NCI-H446 treated with DMSO at 0.1 percent for 48 hours (cell line): Measurements from ENCODE around the gene FANCC.
A peak's percentile ranks its signal among the peaks of the same experiment; 100 is the strongest.
"Not testable (repeated sequence)": the region's sequence is repeated elsewhere in the genome, so short reads cannot be mapped to it uniquely, and the experiment has no call there.

Experiments
- DNase-seq: peaks from one replicate; lab custom pipeline; 2025; lab: John Stamatoyannopoulos, UW

The FANCC gene

DNA sequence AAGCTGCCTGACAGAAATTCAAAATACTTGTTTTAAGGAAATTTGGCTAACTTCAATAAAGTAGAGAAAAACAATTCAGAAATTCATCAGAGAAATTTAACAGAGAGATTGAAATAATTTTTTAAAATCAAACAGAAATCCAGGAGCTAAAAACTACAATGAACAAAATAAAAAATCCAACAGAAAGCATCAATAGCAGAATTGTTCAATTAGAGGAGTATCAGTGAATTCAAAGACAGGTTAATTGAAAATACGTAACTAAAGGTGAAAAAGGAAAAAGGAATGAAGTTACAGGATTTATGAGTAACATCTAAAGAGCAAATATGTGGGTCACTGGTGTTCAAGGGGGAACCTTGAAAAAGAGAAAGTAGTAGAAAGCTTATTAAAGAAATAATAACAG lies 36.8 kb downstream of the FANCC start:
- no peak for DNase-seq

DNA sequence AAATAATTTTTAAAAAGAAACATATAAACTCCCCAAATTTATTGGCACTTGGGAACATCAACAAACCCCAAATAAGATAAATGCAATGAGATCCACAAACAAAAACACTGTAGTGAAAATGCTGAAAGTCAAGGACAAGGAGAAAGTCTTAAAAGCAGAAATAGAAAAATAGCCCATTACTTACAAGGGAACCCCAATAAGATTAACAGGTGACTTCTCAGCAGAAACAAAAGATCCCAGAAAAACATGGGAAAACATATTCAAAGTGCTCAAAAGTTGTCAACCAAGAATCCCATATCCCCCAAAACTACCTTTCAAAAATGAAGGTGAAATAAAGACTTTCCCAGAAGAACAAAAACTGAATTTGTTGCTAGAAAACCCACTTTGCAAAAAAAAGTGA lies 40.0 kb downstream of the FANCC start:
- DNase-seq, result no peak

DNA sequence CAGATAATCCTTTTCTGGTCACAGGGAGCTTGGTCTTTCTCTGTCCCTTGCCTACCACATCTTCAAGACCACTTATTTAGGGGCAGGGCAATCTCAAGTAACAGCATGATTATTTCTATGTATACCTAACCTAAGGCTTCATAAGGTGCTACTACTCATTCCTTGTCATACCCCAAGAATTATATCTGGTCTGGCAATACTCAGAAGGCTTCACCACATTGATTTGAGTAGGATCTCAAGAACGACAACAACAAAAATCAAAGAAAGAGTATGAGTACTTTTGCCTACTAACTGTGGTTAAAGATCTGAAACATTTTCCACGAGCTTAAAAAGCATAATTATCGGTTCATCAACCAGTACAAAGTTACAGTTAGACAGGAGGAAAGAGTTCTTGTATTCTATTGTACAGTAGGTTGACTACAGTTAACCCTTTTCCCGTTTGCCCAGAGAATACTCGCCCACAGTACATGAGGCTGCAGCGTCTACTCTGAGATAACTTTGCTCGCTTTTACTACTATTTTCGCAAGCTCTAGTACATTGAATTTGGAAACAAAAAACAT lies 41.0 kb downstream of the FANCC start:
- no peak for DNase-seq

DNA sequence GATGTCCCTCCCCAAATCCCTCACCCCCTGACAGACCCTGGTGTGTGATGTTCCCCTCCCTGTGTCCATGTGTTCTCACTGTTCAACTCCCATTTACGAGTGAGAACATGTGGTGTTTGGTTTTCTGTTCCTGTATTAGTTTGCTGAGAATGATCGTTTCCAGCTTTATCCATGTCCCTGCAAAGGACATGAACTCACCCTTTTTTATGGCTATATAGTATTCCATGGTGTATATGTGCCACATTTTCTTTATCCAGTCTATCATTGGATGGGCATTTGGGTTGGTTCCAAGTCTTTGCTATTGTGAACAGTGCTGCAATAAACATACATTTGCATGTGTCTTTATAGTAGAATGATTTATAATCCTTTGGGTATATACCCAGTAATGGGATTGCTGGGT lies 43.3 kb downstream of the FANCC start:
- DNase-seq, result not testable (repeated sequence)

DNA sequence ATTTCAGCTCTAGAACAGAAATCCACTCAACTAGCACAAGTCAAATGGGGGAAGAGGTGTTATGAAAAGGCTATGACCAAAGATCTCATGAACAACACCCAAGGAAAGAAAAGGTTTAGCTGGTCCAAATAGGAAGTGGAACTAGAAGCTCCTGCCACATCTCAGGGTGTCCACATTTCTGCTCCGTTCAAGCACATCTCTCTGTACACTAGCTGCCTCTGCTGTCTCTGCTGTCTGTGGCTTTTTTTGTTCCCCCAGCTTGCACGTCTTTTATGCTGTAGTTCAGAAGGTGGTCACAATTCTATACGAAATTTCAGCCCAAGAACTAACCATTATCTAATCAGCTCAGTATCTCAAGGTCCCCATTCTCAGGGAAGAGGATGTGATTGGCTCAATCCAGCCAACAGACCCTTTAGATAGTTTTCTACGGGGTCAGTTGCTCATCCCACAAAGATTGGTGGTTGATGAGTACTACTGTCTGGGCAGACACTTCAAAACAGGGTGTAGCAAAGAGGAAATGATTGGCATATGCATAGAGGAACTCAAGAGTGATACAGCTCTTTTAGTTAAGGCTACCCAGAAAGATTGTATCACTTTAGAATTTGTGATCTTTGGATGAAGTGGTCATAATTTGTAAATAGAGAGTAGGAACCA lies 44.0 kb downstream of the FANCC start:
- DNase-seq, result no peak

DNA sequence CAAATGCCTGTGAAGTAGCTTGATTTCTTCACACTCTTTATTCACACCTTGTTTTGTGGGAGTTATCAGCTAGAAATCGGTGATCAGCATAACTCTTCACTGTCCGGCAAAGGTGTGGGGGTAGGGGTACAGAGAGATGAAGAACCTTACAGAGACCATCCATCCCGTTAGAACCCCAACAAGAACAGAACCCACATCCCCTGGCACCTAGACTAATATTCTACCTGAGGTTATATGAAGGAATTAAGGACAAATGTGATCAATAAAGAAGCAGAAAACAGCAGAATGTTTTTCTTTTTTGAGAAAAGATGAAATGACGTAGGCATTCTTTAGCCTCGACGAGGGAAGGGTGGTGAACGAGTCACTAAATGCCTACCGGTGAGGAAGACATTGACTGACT lies 44.7 kb downstream of the FANCC start:
- DNase-seq, result no peak

DNA sequence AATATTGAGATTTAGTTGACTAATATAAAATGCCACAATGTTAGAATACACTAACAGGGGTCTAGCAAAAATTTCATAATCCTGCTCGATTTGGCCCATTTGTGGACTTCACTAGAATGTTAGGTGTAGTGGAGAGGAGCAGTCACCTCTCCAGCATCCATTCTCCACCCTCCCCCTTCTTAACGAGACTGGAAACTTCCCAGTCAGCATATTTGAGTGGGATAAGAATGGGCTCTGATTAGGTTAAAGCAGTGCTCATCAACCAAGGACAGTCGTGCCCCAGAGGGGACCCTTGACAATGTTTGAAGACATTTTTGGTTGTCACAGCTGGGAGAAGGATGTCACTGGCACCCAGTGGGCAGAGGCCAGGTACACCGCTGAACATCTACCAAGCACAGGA lies 46.7 kb downstream of the FANCC start:
- DNase-seq, result no peak

DNA sequence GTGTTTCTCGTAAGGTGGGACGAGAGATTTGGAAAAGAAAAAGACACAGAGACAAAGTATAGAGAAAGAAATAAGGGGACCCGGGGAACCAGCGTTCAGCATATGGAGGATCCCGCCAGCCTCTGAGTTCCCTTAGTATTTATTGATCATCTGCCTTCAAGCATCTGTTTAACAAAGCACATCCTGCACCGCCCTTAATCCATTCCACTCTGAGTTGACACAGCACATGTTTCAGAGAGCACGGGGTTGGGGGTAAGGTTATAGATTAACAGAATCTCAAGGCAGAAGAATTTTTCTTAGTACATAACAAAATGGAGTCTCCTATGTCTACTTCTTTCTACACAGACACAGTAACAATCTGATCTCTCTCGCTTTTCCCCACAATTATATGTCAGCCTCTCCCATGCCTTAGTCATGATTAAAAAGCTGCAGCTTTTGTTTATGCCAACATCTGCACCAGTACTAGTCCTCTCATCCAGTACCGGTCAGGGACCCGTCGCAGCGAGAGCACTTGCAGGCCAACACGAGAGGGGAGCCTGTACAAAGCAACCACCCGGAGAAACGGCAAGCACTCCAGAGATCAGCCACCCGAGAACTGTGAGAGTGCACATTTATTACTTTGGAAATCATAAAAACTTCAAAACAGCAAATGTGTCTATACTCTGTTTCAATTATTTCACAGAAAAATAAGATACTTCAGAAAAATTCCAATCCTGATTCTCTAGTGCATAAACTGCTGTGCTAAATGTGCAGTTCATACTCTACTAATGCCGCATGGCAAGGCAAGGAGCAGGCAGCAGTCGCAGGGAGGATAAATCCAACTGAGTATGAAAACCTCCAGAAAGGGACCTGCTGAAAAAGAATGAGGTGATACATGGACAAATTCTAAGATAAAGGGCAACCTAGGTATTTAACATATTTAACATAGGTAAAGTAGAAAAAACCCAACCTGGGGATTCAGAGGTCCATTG lies 47.4 kb downstream of the FANCC start:
- not testable (repeated sequence) for DNase-seq

DNA sequence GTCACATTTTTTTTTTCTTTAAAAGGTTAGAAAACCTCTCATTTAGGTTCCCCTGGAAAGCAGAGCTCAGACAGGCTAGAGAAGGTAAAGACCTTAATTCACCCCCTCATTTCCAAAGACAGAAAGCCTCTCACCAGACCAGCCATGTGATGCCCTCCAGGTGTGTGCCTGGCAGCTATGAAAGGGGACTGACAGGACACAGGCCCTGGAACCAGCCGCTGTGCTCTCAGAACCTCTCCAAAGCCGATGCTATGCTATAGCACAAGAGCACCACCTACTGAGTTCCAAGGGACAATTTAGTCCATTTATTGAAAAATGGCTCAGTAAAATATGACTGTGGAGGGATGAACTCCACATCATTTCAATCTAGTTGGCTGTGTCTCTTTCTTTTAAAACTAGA lies 48.8 kb downstream of the FANCC start:
- DNase-seq, result peak; percentile 34

DNA sequence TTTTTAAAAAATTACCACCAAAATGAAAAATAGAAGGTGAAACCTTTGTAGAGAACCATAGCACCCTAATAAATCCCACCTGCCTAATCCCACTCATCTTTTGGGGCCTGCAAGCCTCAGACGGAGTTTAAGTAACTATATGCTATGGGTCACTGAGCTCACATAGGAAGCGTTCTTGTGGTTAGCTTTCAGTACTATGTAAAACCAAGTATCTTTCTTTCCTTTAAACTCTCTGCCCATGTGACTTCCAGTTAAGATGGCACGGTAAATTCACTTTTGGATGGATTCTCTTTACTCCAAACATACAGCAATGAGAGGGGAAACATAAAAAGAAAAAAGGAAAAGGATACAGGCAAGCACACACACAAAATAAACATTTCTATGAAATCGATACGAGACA lies 50.9 kb downstream of the FANCC start:
- no peak for DNase-seq

DNA sequence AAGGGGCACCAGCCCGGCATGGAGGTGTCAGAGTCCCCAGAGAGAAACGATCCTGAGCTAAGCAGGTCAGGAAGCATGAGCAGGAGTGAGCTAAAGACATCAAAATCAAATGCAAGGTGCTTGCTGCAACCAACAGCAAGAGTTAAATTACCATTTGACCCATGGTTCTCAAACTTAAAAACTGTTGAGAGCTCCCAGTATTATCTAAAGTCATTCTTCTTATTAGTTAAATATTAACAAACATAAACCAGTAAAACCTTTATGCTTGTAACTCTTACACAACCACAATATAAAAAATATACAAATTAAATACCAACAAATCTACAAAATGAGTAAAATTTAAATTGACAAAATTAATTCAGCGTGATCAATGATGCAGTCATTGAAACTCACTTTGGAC lies 51.5 kb downstream of the FANCC start:
- no peak for DNase-seq

DNA sequence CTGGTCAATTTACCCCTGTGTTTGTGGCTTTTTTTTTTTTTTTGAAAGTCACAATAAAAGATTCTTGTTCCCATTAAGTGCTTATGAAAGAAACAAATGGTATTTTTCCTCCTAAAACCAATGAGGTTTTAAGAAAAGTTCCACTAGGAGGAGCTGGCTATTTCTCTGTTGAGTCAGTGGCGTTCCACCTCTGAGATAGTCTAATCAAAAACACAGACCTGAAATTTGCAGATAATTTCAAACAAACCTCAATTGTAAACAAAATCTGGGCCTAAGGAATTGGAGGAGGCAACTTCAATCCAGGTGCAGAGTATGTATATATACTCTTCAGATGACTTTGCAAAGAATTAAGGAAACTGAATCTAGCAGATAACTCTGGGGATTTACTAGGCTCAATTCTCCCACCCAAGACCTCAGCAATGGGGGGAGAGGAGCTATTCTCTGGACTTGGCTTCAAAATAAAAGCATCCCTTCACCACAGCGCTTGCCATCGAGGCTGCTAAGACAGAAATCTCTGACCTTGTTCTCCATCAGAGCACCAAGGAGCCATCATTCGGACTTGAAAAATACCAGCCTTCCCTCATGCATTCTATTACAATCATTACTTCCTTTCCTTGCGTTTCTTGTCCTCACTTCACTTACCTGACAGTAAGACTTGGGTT lies 52.4 kb downstream of the FANCC start:
- no peak for DNase-seq

DNA sequence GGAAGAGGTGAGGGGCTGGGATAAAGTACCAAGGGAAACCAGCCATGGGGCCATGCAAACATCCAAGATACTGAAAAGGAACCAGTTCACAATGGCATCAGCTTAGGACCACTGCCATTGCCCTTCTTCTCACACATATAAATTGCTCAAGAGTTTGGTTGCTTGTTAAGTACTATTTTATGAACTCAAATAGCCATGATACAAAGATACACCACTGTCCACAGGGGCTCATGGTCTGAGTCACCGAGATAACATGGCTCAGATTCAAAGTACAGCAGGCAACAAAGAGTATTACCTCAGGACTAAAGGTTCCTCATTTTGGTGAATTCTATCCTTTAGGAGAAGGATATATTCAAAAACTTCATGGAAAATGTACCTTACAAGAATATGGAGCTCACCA lies 55.6 kb downstream of the FANCC start:
- no peak for DNase-seq

DNA sequence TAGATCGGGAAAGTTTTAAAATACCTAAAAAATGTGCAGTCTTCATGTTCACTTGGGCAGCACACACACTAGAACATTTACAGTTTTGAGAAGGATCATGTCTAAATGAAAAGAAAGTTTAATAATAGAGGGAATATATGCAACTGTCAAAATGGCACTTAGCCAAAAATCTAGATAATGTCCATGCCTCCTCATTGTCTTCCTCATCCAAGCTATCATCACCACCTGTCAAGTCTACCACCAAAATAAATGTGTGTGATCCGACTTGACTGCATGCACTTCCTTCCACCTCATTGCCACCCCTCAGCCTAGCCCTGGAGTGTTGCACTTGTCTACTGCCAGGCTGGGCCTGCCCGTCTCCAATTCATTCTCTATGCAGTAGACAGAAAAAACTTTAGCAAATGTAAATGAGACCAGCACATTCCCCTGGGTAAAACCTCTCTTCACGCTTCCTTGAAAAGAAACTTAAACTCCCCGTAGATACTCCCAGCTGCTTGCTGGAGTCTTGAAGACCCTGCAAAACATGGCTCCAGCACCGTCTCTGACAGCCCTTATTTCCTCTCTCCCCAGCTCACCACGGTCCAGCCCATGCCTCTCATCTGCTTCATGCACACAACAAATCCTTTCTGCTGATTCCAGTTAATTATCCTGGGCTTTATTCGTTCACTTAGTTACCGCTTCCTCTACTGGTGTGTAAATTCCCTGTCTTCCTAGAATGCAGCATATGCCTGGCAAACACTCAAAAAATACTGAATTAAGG lies 66.9 kb downstream of the FANCC start:
- DNase-seq, result no peak

DNA sequence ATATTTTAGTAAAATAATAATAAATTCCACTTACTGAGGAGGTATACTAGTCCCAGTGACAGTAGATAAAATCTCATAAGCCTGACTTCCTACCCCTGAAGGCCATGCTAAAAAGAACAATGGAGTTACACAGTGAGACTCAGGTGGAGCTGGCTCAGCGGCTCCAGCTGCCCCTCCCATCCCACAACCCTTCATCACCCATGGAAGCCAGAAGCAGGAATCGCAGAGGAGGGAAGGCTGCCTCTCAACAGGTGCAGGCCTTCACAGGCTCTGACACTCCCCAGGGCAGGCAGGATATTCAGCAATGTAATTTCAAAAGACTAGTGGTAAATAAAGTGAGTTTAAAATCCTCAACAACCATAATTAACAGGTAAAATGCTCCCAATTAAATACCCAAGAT lies 67.5 kb downstream of the FANCC start:
- no peak for DNase-seq

DNA sequence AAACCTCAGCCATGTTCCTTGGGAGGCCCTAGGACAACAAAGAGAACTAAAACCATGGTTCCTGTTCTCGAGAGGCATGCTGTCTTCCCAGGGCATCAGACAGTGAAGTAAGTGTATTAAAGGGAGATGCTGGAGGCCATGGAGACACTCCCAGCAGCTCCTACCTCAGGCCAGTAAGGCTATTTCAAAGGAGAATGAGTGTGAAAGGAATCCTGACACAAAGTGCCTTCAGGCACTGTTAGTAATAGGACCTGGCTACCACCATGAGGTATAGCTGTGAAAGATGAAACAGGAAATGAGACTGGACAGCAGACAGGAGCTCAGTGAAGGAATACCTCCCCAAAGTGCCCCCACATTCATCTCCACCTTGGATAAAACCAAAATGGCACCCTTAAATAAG lies 71.0 kb downstream of the FANCC start:
- no peak for DNase-seq

DNA sequence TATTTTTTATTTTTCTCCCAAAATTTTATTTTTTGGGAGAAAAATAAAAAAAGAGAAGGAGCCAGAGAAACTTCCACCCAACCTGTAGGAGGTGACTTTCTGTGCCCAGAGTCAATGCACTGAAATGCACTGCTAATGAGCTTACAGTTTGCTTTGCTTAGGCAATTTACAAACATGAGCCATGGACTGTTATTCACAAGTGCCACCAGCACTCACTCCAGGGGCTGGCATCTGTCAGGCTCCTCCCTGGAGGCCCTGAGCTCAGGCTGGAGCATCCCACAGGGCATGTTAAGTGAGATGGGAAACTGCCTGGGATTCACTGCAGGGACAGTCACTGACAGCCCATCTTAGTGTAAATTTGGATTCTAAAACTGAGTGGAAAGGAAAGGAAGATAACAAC lies 74.9 kb downstream of the FANCC start:
- no peak for DNase-seq

DNA sequence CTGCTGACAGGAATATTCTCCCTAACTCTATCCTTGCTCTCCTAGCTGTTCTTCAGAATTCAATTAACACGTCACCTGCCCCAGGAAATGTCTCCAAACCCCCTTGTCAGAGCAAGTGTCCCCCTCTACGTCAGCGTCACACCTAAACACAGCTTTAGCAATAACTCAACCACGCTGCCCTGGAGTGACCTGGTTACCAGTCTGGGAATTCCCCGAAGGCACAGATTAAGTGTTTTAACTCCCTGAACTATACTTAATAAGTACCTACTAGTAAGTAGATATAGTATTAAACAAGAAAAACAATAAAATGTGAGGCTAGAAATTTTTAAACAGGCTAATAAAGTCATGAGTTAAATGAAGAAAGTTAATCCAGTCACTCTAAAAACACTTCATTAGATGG lies 78.4 kb downstream of the FANCC start:
- no peak for DNase-seq

DNA sequence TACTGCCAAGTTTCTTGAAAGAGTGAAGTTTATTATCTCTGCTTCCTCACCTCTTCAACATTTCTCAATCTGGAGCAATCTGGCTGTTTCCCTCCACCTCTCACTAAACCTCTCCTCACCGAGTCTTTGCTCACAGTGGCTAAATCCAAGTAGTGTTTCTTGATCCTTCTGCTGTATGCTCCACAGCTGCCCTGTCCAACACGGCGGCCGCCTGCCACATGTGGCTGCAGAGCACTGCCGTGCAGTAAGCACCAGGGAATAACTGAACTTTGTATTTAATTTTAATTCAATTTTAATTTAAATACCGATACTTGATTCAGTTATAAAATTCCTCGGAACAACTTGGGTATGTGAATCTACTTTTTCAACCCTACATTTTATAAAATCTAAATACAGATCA lies 80.2 kb downstream of the FANCC start:
- DNase-seq, result no peak

DNA sequence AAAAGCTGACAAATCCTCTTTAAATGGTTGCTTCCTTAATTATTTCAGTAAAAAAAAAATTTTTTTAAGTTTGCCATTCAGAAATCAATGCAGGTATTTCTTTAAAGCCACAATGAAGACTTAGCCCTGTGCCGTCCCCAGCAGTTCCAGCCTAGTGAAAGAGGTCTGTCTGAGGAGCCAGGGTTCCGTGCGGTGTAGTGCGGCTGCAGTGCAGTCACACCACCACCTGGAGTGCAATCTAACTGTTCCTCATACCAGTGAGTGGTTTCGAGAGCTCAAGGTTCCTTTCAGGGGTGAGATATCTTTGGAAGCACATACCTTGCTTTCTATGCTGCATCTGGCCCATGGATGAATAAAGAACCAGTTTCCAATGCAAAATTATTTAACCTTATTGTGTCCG lies 87.5 kb downstream of the FANCC start:
- no peak for DNase-seq

DNA sequence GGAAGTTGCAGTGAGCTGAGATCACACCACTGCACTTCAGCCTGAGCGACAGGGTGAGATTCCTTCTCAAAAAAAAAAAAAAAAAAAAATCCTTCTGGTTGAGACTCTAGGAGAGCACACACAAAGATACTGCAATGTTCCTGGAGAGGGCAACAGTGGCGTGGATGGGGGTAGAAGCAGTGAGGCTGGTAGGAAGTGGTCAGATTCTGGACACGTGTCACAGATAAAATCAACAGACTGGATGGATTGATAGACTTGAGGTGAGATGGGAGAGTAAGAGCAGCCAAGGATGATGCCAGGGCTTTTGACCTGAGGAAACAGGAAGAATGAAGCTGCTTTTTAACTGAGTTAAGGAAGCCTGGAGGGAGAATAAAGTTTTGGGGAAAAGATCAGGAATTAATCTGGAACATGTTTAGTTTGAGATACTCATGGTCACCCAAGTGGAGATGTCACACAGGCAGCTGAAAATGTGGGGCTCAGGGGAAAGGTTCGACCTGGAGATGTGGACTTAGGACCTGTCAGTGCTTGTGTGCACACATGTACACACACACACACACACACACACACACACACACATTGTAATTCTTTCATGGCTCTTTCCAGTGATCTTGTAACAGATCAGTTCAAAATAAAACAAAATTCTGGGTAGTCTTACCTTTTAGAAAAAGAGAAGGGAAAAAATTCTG lies 88.1 kb downstream of the FANCC start:
- DNase-seq, result no peak
